GM19099 (cell line): ENCODE data around the gene NTRK3.

ENCODE experiments used
- POLR2A ChIP-seq: IDR thresholded peaks from 3 replicates; pipeline ENCODE4 v1.6.1; 2011; ENCODE audit warnings: low read depth; ENCODE audit not compliant: insufficient read length; ENCODE audit errors: extremely low read depth

NTRK3 gene

DNA sequence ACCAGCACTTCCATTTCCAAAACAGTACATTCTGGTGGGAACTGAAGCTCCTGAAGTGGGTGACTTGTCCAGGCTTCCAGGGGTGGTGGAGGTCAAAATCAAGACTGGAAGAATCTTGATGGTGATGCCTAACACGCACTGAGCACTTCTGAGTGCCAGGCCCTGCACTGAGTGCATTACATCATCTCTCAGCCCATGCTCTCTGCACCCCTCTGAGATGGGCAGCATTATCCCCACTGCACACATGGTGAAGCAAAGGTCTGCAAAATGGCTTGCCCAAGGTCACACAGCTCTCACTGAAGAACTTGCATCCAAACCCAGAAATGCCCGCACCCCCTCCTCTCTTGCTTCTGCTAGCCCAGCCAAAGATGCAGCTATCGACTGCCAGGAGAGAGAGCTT is 36.9 kb downstream of the NTRK3 start:
- TF ChIP-seq POLR2A = no peak

DNA sequence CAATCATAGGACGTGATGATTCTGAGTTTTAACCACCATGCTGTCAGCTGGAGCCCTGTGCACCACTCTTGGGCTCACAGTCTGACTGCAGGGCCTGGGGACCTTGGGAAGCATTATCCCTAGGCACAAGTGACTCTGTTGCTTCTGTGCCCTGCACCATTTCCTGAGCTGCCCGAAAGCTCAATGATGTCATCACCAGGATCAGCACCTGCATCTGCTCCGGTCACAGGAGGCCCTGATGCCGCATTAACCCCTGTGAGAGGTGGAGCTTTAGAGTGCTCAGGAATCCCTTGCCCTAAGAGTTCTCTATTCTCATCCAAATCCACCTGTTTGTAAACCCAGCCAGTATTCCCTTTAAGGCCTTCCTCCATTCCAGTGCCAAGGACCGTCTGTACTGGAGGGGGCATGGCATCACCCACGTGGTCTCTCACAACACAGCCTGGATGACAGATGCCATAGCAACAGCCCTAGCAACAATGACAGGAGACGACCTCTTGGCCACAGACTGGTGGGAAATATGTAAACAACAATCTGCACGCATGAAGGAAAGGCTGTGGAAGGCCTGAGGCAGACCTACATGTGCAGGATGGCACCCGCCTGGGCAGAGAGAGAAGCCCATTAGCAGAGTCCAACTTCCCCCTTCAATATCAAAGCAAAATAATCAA is 37.9 kb downstream of the NTRK3 start:
- TF ChIP-seq POLR2A = no peak

GRCh38 chr15:88215066-88215648 is 41.4 kb downstream of the NTRK3 start:
- TF ChIP-seq POLR2A = no peak

DNA sequence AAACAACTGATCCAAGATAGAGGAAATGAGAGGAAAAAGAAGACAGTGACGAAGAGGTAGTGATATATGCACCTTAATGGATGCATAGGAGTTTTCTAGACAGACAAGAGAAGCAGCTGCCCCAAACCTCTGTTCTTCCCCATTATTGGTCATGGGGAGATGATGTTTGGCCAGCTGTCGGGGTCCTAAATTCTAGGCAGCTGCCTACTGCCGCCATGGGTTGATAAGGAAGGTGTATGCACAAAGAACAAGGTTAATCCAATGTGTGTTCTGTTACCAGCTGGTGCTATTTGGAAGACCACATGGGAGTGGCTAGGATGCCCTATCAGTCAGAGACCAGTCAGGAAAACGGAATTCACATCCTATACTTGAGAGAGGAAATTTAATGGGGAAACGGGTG is 47.4 kb downstream of the NTRK3 start:
- no peak for TF ChIP-seq POLR2A

DNA sequence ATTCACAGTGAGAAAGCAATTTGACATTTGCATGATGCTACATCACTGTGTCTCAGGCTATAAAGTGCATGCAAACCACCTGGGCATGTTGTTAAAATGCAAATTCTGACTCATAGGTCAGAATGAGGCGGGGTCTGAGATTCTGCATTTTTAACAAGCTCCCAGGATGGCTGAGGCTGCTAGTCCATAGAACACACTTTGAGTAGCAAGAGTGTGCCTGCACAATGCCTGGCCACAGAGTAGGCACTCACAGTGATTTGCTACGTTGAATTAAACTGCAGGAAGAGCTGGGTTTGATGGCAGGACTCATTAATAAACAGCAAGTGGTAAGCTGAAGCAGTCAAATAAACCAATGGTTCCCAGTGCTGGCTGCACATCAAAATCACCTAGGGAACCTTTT is 48.1 kb downstream of the NTRK3 start:
- no peak for TF ChIP-seq POLR2A

- no peak for TF ChIP-seq POLR2A
Observed at GRCh38 chr15:88207565-88207964, 49.0 kb downstream of the NTRK3 start.

- TF ChIP-seq POLR2A = no peak
Observed at GRCh38 chr15:88204584-88204983, 52.0 kb downstream of the NTRK3 start.

DNA sequence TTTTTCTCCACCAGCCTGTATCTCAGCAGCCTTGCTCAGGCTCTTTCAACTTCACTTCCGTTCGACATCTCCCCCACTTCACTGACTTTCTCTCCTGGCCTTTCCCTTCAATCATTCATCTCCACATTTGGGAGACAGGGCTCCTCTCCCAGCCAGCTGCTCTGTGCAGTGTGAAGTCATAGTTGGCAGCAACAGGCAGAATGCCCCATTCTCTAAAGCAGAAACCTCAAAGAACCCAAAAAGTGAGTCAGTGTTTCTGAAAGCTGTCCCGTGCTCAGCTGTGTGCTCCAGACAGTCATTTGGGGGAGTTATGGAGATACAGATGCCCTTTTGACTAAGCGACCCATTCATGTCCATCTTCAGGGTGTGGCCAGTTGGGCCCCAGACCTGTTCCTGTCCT is 54.3 kb downstream of the NTRK3 start:
- no peak for TF ChIP-seq POLR2A

- TF ChIP-seq POLR2A = no peak
Observed at GRCh38 chr15:88201207-88201606, 55.3 kb downstream of the NTRK3 start.

DNA sequence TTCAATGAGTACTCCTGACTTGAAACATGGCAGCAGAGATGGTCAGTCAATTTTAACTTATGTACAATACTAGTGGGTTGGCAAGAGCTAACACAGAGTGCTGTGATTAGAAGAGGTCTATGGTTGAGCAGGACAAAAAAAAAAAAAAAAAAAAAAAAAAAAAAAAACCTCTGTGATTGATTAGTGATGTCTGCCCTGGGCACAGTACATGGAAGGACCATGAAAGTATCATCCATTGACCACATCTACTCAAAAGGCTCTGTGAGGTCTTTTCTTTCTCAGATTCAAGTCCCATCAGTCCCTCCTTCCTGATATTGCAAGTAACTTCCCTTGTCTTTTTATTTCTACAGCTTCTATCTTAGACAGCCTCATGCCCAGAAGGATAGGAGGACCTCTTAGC is 59.6 kb downstream of the NTRK3 start:
- TF ChIP-seq POLR2A = no peak

DNA sequence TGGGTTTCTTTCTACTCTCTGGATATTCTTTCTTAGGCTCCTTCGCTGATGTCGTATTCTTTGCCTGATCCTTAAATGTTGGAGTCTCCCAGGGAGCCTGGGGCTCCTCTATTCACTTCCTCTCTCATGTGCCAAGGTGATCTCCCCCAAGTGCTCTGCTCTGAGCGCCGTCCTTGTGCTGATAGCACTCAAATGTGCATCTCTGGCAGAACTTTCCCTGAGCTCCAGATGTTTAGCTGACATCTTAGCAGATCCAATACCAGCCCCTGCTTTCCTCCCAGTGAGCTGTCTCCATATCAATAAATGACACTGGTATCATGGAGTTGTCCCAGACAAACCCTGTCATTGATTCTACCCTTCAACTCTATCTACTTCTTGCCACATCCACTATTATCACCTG is 62.4 kb downstream of the NTRK3 start:
- TF ChIP-seq POLR2A = no peak

DNA sequence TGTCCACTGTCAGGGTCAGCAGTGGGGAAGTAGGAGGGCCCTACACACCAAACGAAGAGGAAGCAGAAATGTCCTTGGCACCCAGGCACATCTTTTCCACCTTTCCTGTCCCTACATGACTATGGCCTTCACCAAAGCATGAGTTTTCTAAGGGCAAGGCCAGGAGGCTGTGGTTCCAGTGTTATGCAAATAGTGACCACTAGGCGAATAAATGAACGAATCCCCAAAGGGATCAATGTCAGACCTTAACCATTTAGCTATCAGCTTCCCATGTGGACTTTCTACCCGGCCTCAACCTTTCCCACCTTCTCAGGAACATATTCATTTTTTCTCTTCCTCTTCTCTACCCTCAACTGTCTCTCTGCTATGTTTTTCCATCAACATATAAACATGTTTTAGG is 63.1 kb downstream of the NTRK3 start:
- no peak for TF ChIP-seq POLR2A

- TF ChIP-seq POLR2A = no peak
Observed at GRCh38 chr15:88191812-88192165, 64.8 kb downstream of the NTRK3 start.

DNA sequence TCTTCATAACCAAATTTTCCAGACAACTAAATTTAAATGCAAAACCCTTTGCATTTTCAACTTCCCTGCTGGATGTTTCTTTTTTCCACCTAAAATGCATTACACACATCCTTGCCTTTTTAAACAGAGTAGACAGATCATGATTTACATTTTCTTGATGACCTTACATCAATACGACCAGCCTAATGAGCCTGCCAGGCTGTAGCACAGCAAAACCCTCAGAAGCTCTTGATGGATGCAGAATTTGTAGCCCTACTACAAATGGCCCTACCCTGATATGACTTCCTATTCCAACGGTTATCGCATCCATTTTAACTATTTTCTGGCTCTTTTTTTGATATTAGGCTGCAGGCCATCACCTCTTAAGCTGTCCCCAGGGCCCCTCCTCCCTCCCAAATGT is 66.3 kb downstream of the NTRK3 start:
- TF ChIP-seq POLR2A = no peak

DNA sequence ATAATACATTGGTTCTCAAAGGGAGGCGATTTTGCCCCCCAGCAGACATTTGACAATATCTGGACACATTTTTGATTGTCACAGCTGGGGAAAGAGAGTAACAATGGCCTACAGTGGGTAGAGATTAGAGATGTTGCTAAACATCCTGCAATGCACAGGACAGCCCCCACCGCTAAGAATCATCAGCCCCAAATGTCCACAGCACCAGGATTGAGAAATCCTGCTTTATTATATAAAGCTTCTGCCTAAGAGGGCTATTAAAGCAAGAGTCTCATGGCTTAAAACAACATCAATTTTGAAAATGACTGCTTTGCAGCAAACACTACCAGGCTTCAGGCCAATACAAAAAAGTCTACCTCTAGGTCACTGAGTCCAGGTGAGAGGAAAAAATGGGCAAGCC is 68.2 kb downstream of the NTRK3 start:
- TF ChIP-seq POLR2A = no peak

DNA sequence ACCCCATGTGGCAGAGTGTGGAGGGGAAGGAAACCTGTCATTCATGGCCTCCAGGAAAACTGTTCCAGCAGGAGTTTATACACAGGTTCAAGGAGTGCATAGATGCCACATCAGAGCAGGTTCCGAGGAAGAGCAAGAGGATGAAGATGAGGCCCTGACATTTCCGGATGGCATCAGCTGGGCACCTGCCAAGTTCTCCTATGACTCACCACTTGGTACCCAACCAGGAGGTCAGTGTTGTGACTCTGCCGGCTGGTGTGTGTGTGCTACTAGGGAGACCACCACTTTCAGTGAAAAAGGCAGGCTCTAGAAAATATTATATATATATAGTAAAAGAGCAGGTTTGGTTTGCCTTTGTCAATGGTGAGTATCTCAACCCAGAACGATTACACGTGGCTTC is 69.3 kb downstream of the NTRK3 start:
- no peak for TF ChIP-seq POLR2A

GRCh38 chr15:88185584-88185983 is 71.0 kb downstream of the NTRK3 start:
- no peak for TF ChIP-seq POLR2A
